Measurements from ENCODE around the gene RAB30.

RAB30 gene

DNA sequence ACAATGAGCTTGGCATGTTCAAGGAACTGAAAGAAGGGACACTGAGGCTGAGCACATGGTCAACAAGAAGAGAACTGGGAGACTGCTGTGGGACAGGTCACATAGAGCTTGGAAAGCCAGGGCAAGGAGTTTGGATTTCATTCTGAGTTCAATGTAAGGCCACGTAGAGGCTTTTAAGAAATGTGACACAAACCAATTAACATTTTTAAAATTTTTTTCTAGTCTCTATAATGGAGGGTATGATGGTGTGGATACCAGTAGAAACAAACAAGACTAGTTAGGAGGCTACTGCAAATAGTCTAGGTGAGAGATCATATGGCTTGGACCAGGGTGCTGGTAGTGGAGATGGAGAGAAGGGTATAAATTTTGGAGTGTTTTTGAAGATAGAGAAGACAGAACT, 56.7 kb downstream of the RAB30 start:
- H4K8ac ChIP-seq (ENCODE audit: low read depth, low read length), result no peak overlapping the region
- no CpG with 5 or more reads among the region's 1 CpG for whole genome bisulfite sequencing, 2 donors (ENCODE audit: extremely low coverage in 2 of 2, insufficient read length in 2 of 2, insufficient replicate concordance in 1 of 2)
- no peaks in the 10 kb centered on the region for H3K9me3 ChIP-seq (replicated peaks in 1 of 2; ENCODE audit: control insufficient read depth in 2 of 2, insufficient read depth in 1 of 2, low read depth in 1 of 2, low read length in 2 of 2)

DNA sequence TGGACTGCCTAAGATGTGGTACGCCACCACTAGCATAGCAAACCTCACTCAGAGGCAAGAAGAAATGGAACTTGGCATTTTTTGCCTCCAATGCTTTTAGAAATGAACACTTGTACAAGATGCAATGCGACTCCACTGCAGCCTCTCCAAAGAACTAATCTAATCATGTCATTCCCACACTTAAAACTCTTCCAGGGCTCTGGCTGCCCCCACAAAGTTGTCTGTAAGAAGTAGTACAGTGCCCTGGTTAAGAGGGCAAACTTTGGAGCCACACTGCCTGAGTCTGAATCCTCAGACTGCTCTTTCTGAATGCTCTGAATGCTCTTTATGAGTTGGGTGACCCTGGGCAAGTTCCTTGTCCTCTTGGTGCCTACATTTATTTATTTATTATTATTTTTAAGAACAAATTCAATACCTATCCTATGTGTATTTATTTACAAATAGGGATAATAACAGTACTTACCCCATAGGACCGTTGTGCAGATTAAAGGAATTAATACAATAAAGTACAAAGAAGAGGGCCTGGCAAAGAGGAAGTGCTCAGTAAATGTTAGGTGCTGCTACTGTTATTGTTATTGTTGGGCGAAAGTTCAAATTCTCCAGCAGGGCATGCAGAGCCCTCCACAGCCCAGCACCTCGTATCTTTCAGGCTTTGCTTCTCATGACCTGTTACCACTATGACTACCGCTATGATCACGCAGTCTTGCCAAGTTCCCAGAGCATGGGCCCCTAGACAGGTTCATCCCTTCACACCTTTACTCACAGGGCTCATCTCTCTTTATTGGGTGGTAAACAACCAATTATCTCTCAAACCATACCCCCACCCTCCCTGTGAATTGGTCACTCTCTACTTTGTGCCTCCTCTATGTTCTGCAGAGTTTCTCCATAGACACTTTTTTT, 59.3 kb downstream of the RAB30 start:
- Histone ChIP-seq H3K4me2 (ENCODE audit: insufficient read depth, low read length, poor library complexity, severe bottlenecking) (no peak overlapping the region), H3K9me3 (replicated peaks in 1 of 2; ENCODE audit: control insufficient read depth in 2 of 2, insufficient read depth in 1 of 2, low read depth in 1 of 2, low read length in 2 of 2) (no peaks in the 10 kb centered on the region), H3K79me1 (ENCODE audit: low read depth, low read length) (no peaks in the 10 kb centered on the region), H4K8ac (ENCODE audit: low read depth, low read length) (no peak overlapping the region), H4K91ac (ENCODE audit: low read depth, low read length, poor library complexity) (no peak overlapping the region), H3K9ac (ENCODE audit: low read depth, low read length, poor library complexity) (no peak overlapping the region), H2AK5ac (ENCODE audit: low read depth, low read length) (no peak overlapping the region), H3K27ac (replicated peaks; ENCODE audit: low read length) (no peak overlapping the region), H3K23ac (ENCODE audit: low read depth, low read length, poor library complexity) (no peak overlapping the region), H3K18ac (ENCODE audit: low read length) (no peak overlapping the region), H3K27me3 (ENCODE audit: control insufficient read depth in 3 of 3, insufficient read depth in 3 of 3, low read depth in 1 of 3, low read length in 3 of 3) (no peaks in the 10 kb centered on the region), H2BK120ac (ENCODE audit: low read depth, low read length) (no peak overlapping the region), H3K36me3 (replicated peaks in 1 of 2; ENCODE audit: control insufficient read depth in 2 of 2, insufficient read depth in 2 of 2, low read length in 2 of 2) (no peaks in the 10 kb centered on the region), H2AFZ (ENCODE audit: low read length) (peak overlapping the region; percentile 59), H3K4me3 (ENCODE audit: low read length in 2 of 2) (no peak overlapping the region), H3K4me1 (ENCODE audit: control insufficient read depth in 2 of 2, insufficient read depth in 1 of 2, low read depth in 1 of 2, low read length in 2 of 2) (peaks cover 13 to 18% of the 10 kb centered on the region in 2 donors), H3K4ac (ENCODE audit: low read length) (no peak overlapping the region), H2BK15ac (ENCODE audit: low read length) (no peak overlapping the region), H2BK12ac (ENCODE audit: low read length) (no peak overlapping the region), H3K14ac (ENCODE audit: low read length) (no peak overlapping the region), H2BK5ac (ENCODE audit: low read length) (no peak overlapping the region)
- WGBS, 2 donors (ENCODE audit: extremely low coverage in 2 of 2, insufficient read length in 2 of 2, insufficient replicate concordance in 1 of 2), result no CpG with 5 or more reads among the region's 7 CpGs
- no peak for DNase-seq (ENCODE audit: low spot score)

More for the DNA sequence above, 56.7 kb downstream of the RAB30 start:
- H4K91ac ChIP-seq (ENCODE audit: low read depth, low read length, poor library complexity), result no peak overlapping the region
- H3K79me1 ChIP-seq (ENCODE audit: low read depth, low read length), result no peaks in the 10 kb centered on the region
- no peak overlapping the region for H2AFZ ChIP-seq (ENCODE audit: low read length)
- no peak overlapping the region for H3K14ac ChIP-seq (ENCODE audit: low read length)
- H3K23ac ChIP-seq (ENCODE audit: low read depth, low read length, poor library complexity), result no peak overlapping the region
- H3K27ac ChIP-seq (replicated peaks; ENCODE audit: low read length), result no peak overlapping the region
- H3K36me3 ChIP-seq (replicated peaks in 1 of 2; ENCODE audit: control insufficient read depth in 2 of 2, insufficient read depth in 2 of 2, low read length in 2 of 2), result no peaks in the 10 kb centered on the region
- H2BK5ac ChIP-seq (ENCODE audit: low read length), result no peak overlapping the region
- H3K27me3 ChIP-seq (ENCODE audit: control insufficient read depth in 3 of 3, insufficient read depth in 3 of 3, low read depth in 1 of 3, low read length in 3 of 3), result no peaks in the 10 kb centered on the region
- no peak overlapping the region for H2BK120ac ChIP-seq (ENCODE audit: low read depth, low read length)
- H3K4me2 ChIP-seq (ENCODE audit: insufficient read depth, low read length, poor library complexity, severe bottlenecking), result no peak overlapping the region
- H2AK5ac ChIP-seq (ENCODE audit: low read depth, low read length), result no peak overlapping the region
- DNase-seq (ENCODE audit: low spot score), result no peak
- H3K18ac ChIP-seq (ENCODE audit: low read length), result no peak overlapping the region
- H2BK15ac ChIP-seq (ENCODE audit: low read length), result no peak overlapping the region
- H3K4me1 ChIP-seq (ENCODE audit: control insufficient read depth in 2 of 2, insufficient read depth in 1 of 2, low read depth in 1 of 2, low read length in 2 of 2), result peaks cover 6 to 7% of the 10 kb centered on the region in 2 donors
- H2BK12ac ChIP-seq (ENCODE audit: low read length), result no peak overlapping the region
- no peak overlapping the region for H3K4ac ChIP-seq (ENCODE audit: low read length)
- H3K9ac ChIP-seq (ENCODE audit: low read depth, low read length, poor library complexity), result peak overlapping the region; percentile 54
- no peak overlapping the region for H3K4me3 ChIP-seq (ENCODE audit: low read length in 2 of 2)

GRCh38 chr11:83011333-83012167, 60.1 kb downstream of the RAB30 start:
- Histone ChIP-seq H3K4me1 (ENCODE audit: control insufficient read depth in 2 of 2, insufficient read depth in 1 of 2, low read depth in 1 of 2, low read length in 2 of 2) (peaks cover 16 to 19% of the 10 kb centered on the region in 2 donors), H2AK5ac (ENCODE audit: low read depth, low read length) (no peak overlapping the region), H3K27me3 (ENCODE audit: control insufficient read depth in 3 of 3, insufficient read depth in 3 of 3, low read depth in 1 of 3, low read length in 3 of 3) (no peaks in the 10 kb centered on the region), H3K79me1 (ENCODE audit: low read depth, low read length) (no peaks in the 10 kb centered on the region), H3K4me2 (ENCODE audit: insufficient read depth, low read length, poor library complexity, severe bottlenecking) (no peak overlapping the region), H3K9me3 (replicated peaks in 1 of 2; ENCODE audit: control insufficient read depth in 2 of 2, insufficient read depth in 1 of 2, low read depth in 1 of 2, low read length in 2 of 2) (no peaks in the 10 kb centered on the region), H4K8ac (ENCODE audit: low read depth, low read length) (no peak overlapping the region), H3K36me3 (replicated peaks in 1 of 2; ENCODE audit: control insufficient read depth in 2 of 2, insufficient read depth in 2 of 2, low read length in 2 of 2) (no peaks in the 10 kb centered on the region), H3K4ac (ENCODE audit: low read length) (no peak overlapping the region), H3K18ac (ENCODE audit: low read length) (peak overlapping the region; percentile 50), H2BK5ac (ENCODE audit: low read length) (no peak overlapping the region), H3K4me3 (ENCODE audit: low read length in 2 of 2) (no peak overlapping the region), H2BK15ac (ENCODE audit: low read length) (no peak overlapping the region), H2BK120ac (ENCODE audit: low read depth, low read length) (no peak overlapping the region), H2BK12ac (ENCODE audit: low read length) (no peak overlapping the region), H3K27ac (replicated peaks; ENCODE audit: low read length) (no peak overlapping the region), H3K14ac (ENCODE audit: low read length) (no peak overlapping the region), H3K9ac (ENCODE audit: low read depth, low read length, poor library complexity) (no peak overlapping the region), H2AFZ (ENCODE audit: low read length) (peak overlapping the region; percentile 59), H4K91ac (ENCODE audit: low read depth, low read length, poor library complexity) (no peak overlapping the region), H3K23ac (ENCODE audit: low read depth, low read length, poor library complexity) (no peak overlapping the region)
- no CpG with 5 or more reads among the region's 2 CpGs for WGBS, 2 donors (ENCODE audit: extremely low coverage in 2 of 2, insufficient read length in 2 of 2, insufficient replicate concordance in 1 of 2)
- DNase-seq (ENCODE audit: low spot score), result no peak

GRCh38 chr11:83009999-83010398, 61.7 kb downstream of the RAB30 start:
- peaks cover 16 to 19% of the 10 kb centered on the region in 2 donors for H3K4me1 ChIP-seq (ENCODE audit: control insufficient read depth in 2 of 2, insufficient read depth in 1 of 2, low read depth in 1 of 2, low read length in 2 of 2)
- no peaks in the 10 kb centered on the region for H3K79me1 ChIP-seq (ENCODE audit: low read depth, low read length)
- H2BK120ac ChIP-seq (ENCODE audit: low read depth, low read length), result no peak overlapping the region
- no peak overlapping the region for H3K4me3 ChIP-seq (ENCODE audit: low read length in 2 of 2)
- no peak overlapping the region for H3K27ac ChIP-seq (replicated peaks; ENCODE audit: low read length)
- no peak overlapping the region for H3K18ac ChIP-seq (ENCODE audit: low read length)
- H2AK5ac ChIP-seq (ENCODE audit: low read depth, low read length), result no peak overlapping the region
- no peaks in the 10 kb centered on the region for H3K36me3 ChIP-seq (replicated peaks in 1 of 2; ENCODE audit: control insufficient read depth in 2 of 2, insufficient read depth in 2 of 2, low read length in 2 of 2)
- no peak overlapping the region for H2AFZ ChIP-seq (ENCODE audit: low read length)
- H3K9me3 ChIP-seq (replicated peaks in 1 of 2; ENCODE audit: control insufficient read depth in 2 of 2, insufficient read depth in 1 of 2, low read depth in 1 of 2, low read length in 2 of 2), result no peaks in the 10 kb centered on the region
- no peak overlapping the region for H2BK5ac ChIP-seq (ENCODE audit: low read length)
- H3K4ac ChIP-seq (ENCODE audit: low read length), result no peak overlapping the region
- no peak overlapping the region for H3K23ac ChIP-seq (ENCODE audit: low read depth, low read length, poor library complexity)
- H3K14ac ChIP-seq (ENCODE audit: low read length), result no peak overlapping the region
- no peak overlapping the region for H2BK15ac ChIP-seq (ENCODE audit: low read length)
- no peak overlapping the region for H3K4me2 ChIP-seq (ENCODE audit: insufficient read depth, low read length, poor library complexity, severe bottlenecking)
- no peak for DNase-seq (ENCODE audit: low spot score)
- no peak overlapping the region for H4K91ac ChIP-seq (ENCODE audit: low read depth, low read length, poor library complexity)
- H2BK12ac ChIP-seq (ENCODE audit: low read length), result no peak overlapping the region
- no peaks in the 10 kb centered on the region for H3K27me3 ChIP-seq (ENCODE audit: control insufficient read depth in 3 of 3, insufficient read depth in 3 of 3, low read depth in 1 of 3, low read length in 3 of 3)
- WGBS, 2 donors (ENCODE audit: extremely low coverage in 2 of 2, insufficient read length in 2 of 2, insufficient replicate concordance in 1 of 2), result no CpG with 5 or more reads among the region's 2 CpGs
- H3K9ac ChIP-seq (ENCODE audit: low read depth, low read length, poor library complexity), result no peak overlapping the region
- H4K8ac ChIP-seq (ENCODE audit: low read depth, low read length), result no peak overlapping the region
